GM18907 (cell line): ENCODE data around the gene CANX.
"Not testable (repeated sequence)": the region's sequence is repeated elsewhere in the genome, so short reads cannot be mapped to it uniquely, and the experiment has no call there.

Experiments
- ATAC-seq: cut with Tn5 transposase; IDR thresholded peaks from one replicate; pipeline ENCODE4 v1.9.1; 2021; ENCODE audit warnings: mild to moderate bottlenecking, moderate library complexity; ENCODE audit not compliant: unreplicated experiment

The CANX gene

DNA sequence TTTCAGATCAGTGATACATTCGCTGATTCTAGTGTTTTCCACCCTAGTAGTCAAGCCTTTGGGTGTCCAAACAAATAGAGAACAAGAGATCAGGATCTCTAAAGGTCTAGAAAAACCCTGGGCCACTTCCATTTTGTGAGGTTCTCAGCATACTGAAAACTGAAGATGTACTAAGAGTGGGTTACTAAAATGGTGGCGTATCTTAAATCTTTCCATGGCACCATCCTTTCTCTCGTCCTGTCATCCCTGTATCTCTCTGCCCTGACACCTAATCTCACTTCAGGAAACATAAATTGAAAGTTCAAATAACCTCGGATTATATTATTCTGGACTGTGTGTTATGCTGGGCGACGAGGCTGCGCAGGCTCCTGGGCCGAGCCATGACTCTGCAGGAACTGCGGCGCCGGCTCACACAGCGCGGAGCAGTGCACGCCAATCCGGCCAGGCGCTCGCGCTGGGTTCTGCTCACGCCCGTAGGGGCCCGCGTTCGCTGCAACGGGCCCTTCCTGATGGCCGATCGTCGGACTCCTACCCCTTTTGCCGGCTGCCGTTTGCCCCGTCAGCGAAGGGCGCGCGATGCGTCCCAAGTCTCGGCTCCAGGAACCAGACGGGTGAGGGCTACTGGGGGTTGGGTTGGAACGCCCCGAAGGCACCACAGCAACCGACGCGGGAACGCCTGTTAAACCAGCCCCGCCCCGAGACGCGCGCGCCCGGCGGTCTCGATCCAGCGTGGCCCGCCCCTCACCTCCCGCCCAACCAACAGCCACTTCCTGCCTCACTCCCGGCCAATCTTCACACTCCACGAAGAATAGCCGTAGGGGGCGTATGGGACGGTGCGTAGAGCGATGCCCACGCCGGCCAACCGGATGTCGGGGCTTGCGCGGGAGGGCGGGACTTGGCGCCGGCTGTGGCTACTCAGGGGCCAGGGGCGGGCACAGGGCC, 503 bp upstream of the CANX start:
- ATAC-seq, result peak; percentile 93

GRCh38 chr5:179699616-179700237, 960 bp downstream of the CANX start:
- peak; percentile 10 for ATAC-seq

- ATAC-seq, result no peak
These were observed 1.7 kb downstream of the CANX start for GRCh38 chr5:179700401-179700918.

- ATAC-seq, result no peak
These were observed 17.5 kb downstream of the CANX start for GRCh38 chr5:179716286-179716685.

DNA sequence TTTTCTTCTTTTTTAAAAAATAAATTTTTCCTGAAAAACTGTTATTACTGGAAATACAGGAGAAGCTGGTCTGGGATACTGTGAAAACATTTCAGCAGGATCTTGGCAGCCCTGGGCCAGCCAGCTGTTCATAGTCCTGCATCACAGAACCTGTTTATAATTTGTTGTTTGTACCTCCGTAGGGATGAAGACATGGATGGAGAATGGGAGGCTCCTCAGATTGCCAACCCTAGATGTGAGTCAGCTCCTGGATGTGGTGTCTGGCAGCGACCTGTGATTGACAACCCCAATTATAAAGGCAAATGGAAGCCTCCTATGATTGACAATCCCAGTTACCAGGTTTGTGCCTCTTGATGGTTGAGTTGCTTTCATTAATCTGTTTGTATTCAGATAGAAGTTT, 21.5 kb downstream of the CANX start:
- ATAC-seq, result no peak

DNA sequence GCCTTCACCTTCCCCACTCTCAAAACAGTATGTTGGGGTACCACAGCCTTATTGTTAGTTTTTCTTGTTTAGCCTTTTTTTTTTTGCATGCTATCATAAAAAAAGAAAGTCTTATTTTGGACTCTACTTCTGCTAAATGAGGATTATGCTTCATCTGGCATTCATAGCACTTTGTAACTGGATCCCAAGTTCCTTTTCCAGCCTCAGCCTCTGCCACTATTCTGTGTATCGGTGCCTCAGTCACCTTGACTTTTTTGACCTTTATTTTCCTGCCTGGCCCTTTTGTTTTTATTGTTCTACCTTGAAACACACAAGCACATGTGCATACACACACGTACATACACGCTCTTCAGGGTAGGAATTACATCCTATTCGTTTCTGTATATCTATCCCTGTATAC, 25.4 kb downstream of the CANX start:
- ATAC-seq, result no peak

- no peak for ATAC-seq
These were observed 28.3 kb downstream of the CANX start for GRCh38 chr5:179727106-179727505.

- ATAC-seq, result no peak
These were observed 30.5 kb downstream of the CANX start for GRCh38 chr5:179729303-179729702.

DNA sequence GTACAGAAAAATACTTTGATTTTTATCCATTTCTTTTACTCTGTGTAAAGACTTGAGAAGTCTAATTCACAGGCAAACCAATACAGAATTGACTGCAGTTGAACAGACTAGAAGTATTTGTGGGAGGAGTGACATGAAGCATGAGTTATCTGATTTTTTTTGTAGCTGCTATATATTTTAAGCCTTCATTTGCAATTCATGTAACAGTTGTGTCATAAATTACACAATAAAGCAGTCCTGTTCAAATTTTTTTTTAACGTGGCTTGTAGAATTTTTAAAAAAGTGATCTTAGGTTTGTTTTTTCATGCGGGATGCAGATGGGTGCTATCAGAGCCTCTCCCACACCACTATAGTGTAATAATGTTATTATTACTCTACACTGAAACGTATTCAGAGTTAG, 31.0 kb downstream of the CANX start:
- ATAC-seq, result no peak

DNA sequence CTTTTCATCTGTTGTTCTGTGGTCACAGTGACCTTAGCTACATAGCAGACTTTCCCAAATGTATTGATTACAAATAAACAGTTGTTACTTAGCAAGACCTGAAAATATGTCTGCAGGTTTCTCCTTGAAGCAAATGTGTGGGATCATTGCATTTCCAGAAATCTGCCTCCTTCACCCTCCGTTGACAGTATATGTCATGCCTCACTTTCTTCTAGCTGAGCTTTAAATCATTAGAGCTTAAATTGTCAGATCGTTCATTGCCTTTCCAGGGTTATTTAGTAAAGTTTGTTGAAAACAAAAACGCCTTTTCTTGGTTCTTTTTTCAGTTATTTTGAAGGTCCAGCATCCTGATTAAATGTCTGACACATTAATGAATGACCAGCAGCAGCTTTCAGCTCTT, 31.6 kb downstream of the CANX start:
- no peak for ATAC-seq

- no peak for ATAC-seq
These were observed 32.1 kb downstream of the CANX start for GRCh38 chr5:179730852-179731251.

GRCh38 chr5:179731791-179732411, 33.1 kb downstream of the CANX start:
- ATAC-seq, result peak; percentile 22

DNA sequence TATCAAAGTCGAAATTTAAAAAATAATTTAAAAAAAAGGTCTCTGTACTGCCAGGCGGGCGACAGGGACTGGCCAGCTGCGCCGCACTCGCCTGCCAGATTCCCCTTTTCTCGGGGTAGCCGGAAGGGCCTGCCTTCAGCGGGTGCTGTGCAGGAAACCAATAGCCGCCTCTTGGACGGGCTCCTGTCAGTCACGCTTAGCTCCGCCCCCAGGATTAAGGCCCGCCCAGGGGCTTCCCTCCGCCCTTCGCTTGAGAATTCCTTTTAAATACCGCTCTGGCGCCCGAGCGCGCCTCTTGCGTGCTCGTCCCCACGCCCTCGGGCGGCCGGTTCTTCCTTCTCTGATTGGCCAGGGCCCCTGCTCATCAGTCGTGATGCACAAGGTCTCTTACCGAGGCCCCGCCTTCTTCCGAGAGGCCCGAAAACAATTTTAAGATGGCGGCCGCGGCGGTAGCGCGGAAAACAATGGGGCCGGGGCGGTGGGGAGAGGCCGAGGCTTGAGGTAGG, 33.7 kb downstream of the CANX start, which contains the start of gene MAML1:
TSS of gene MAML1 (plus strand) at position 411 of the 506 bp plus-strand sequence. CDS start 291 bp downstream, outside the sequence.
- peak; percentile 96 for ATAC-seq

DNA sequence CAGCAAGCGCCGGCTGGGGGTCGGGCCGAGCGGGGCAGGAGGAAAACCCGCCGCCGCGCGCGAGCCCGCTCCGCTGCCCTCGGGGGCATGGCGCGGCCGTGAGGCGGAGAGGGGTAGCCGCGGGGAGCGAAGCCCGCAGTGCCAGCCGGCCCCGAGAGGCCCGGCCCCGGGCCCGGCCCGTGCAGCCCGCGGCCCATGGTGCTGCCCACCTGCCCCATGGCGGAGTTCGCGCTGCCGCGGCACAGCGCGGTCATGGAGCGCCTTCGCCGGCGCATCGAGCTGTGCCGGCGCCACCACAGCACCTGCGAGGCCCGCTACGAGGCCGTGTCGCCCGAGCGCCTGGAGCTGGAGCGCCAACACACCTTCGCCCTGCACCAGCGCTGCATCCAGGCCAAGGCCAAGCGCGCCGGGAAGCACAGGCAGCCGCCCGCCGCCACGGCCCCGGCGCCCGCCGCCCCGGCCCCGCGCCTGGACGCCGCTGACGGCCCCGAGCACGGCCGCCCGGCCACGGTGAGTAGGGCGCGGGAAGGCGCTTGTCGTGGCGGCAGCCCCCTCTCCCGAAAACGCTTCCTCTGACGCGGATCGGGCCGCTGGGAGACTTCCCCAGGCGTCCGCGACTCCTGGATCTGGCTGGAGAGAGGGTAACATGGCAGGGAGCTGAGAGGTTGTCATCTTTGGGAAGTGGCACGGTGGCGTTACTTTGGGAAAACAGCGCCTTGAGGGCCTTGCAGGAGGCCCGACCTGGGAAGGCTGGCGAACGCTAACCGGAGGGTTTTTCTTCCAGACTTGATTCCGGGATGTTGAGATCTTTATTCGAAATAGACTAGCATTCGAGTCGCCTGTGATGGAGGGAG, 34.4 kb downstream of the CANX start:
- ATAC-seq, result peak; percentile 29

DNA sequence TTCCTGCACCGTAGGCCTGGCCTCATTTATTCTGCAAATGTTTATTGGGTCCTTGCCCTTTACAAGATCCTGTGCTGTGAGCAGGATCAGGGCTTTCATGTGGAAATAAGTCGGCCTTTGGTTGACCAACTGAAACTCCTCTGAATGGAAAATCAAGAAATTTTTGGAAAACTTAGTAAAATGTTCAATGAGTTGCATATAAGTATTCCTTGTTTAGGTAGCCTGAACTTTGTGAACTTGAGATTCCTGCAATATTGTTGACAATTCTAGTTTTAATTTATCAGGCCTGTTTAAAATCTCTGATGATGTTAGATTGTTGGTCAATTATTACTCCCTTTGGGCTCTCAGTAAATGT, 35.0 kb downstream of the CANX start:
- no peak for ATAC-seq

DNA sequence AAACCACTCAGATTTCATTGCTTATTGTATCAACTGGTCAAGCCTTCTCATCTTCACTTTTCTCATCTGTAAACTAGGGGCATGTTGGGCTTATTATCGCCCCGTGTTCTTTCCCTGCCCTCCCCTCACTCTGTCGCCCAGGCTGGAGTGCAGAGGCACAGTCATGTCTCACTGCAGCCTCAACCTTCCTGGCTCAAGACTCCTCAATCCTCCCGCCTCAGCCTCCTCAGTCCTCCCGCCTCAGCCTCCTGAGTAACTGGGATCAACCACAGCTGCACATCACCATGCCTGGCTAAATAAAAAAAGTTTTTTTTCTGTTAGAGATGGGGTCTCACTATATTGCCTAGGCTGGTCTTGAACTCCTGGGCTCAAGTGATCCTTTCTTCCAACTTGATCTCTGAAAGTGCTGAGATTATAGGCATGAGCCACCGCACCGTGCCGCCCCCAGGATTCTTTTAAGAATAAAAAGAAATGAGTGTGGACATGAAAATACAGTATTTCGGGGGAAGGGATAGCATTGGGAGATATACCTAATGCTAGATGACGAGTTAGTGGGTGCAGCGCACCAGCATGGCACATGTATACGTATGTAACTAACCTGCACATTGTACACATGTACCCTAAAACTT, 35.9 kb downstream of the CANX start:
- ATAC-seq, result no peak

- no peak for ATAC-seq
These were observed 40.0 kb downstream of the CANX start for GRCh38 chr5:179738742-179739141.

DNA sequence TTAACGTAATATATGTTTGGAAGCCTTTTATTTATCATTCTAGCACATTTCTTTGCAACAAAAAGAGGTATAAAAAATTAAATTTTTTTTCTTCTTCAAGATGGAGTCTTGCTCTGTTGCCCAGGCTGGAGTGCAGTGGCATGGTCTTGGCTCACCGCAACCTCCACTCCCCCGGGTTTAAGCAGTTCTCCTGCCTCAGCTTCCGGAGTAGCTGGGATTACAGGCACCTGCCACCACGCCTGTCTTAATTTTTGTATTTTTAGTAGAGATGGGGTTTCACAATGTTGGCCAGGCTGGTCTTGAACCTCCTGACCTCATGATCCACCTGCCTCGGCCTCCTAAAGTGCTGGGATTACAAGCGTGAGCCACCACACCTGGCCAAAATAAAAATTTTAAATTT, 45.3 kb downstream of the CANX start:
- not testable (repeated sequence) for ATAC-seq

GRCh38 chr5:179746872-179747271, 48.1 kb downstream of the CANX start:
- ATAC-seq, result no peak

- ATAC-seq, result no peak
These were observed 49.0 kb downstream of the CANX start for GRCh38 chr5:179747811-179748210.
